Caco-2 (cell line): Measurements from ENCODE around the gene DKKL1. TPM values are rescaled to one million over a fixed set of nuclear protein-coding genes. Genes with fewer than 3 reads are reported as not detected.

Experiments
- BruUV-seq: library from RNA; stranded (reverse); fragments of 400-500 nt; replicated peaks from 2 replicates; lab custom pipeline; 2021; lab: Mats Ljungman, UMichigan
- CTCF ChIA-PET: fragments of 300-600 bp; sonication (Branson Sonifier 250); formaldehyde crosslinking; loops from one replicate; lab custom pipeline; 2022; ENCODE audit warnings: antibody characterized with exemption; lab: Charles Lee
- POLR2A ChIA-PET: fragments of 300-600 bp; sonication (Branson Sonifier 250); formaldehyde crosslinking; loops from one replicate; lab custom pipeline; 2022; ENCODE audit warnings: antibody characterized with exemption; lab: Charles Lee
- DNase-seq, 2 experiments: peaks; one replicate each; pipeline versions ENCODE4 v3.0.0 to v3.0.0-alpha.2; 2020 to 2022
- H3K27me3 ChIP-seq: replicated peaks from 2 replicates; pipeline ENCODE4 v1.6.0; 2011; ENCODE audit warnings: low read length; ENCODE audit not compliant: control insufficient read depth, insufficient read depth
- H3K36me3 ChIP-seq: 2 replicates; pipeline ENCODE4 v1.5.1; 2011; ENCODE audit warnings: low read length; ENCODE audit not compliant: control insufficient read depth, insufficient read depth
- H3K4me1 ChIP-seq: fragments of 250-450 bp; sonication (Bioruptor Pico); 2 replicates; pipeline ENCODE4 v1.5.1; 2020; ENCODE audit warnings: mild to moderate bottlenecking
- H3K4me3 ChIP-seq: 2 replicates; pipeline ENCODE4 v1.5.1; 2011; ENCODE audit warnings: low read depth, mild to moderate bottlenecking, control low read depth, low read length
- H3K9me3 ChIP-seq: fragments of 250-450 bp; sonication (Bioruptor Pico); 2 replicates; pipeline ENCODE4 v1.5.1; 2020; ENCODE audit warnings: mild to moderate bottlenecking, moderate library complexity
- H3K27ac Mint-ChIP-seq: one replicate; pipeline ENCODE4 v1.8.0; 2022; ENCODE audit warnings: mixed read lengths; ENCODE audit not compliant: unreplicated experiment
- H3K27me3 Mint-ChIP-seq: one replicate; pipeline ENCODE4 v1.8.0; 2022; ENCODE audit warnings: mixed read lengths; ENCODE audit not compliant: insufficient read depth, unreplicated experiment
- H3K36me3 Mint-ChIP-seq: one replicate; pipeline ENCODE4 v1.8.0; 2022; ENCODE audit warnings: mild to moderate bottlenecking, mixed read lengths; ENCODE audit not compliant: insufficient read depth, unreplicated experiment
- H3K4me1 Mint-ChIP-seq: one replicate; pipeline ENCODE4 v1.8.0; 2022; ENCODE audit warnings: low read depth, mixed read lengths; ENCODE audit not compliant: unreplicated experiment
- H3K4me3 Mint-ChIP-seq: one replicate; pipeline ENCODE4 v1.8.0; 2022; ENCODE audit warnings: mild to moderate bottlenecking, moderate library complexity, mixed read lengths; ENCODE audit not compliant: unreplicated experiment
- H3K9me3 Mint-ChIP-seq: one replicate; pipeline ENCODE4 v1.8.0; 2022; ENCODE audit warnings: mixed read lengths; ENCODE audit not compliant: unreplicated experiment
- intact Hi-C: fragments of 100-400 bp; cut with micrococcal nuclease; formaldehyde crosslinking; loops from one replicate; pipeline ENCODE4 v1.10.0; 2022; ENCODE audit not compliant: unreplicated experiment
- total RNA-seq: library from RNA; stranded (reverse); gene quantifications from 2 replicates; pipeline ENCODE4 v1.2.3, GENCODE V29; 2022
- TF ChIP-seq, protein P1 (sequence below), 2 experiments: fragments of 200-600 bp in 1 of 2; IDR thresholded peaks; 1 replicate in 1 of 2; 2 replicates in 1 of 2; pipeline versions ENCODE4 v1.5.1 to v1.8.0; 2011 to 2022; ENCODE audit warnings: antibody characterized with exemption in 1 of 2, control low read depth in 1 of 2, inconsistent platforms in 1 of 2, low read depth in 1 of 2, low read length in 1 of 2, mild to moderate bottlenecking in 1 of 2, moderate library complexity in 1 of 2; ENCODE audit not compliant: insufficient read depth in 1 of 2, severe bottlenecking in 1 of 2, unreplicated experiment in 1 of 2

Gene DKKL1
- total RNA-seq, 1 experiment from 2014 or later: not detected

- ChIA-PET CTCF (no interaction called here), POLR2A (no interaction called here)
- Histone ChIP-seq H3K27me3 (no peaks in the 10 kb centered on the region), H3K9me3 (no peaks in the 10 kb centered on the region), H3K4me3 (no peak overlapping the region), H3K36me3 (no peaks in the 10 kb centered on the region), H3K4me1 (no peaks in the 10 kb centered on the region)
- intact Hi-C loops: no loop called here
- TF ChIP-seq, protein P1, sequence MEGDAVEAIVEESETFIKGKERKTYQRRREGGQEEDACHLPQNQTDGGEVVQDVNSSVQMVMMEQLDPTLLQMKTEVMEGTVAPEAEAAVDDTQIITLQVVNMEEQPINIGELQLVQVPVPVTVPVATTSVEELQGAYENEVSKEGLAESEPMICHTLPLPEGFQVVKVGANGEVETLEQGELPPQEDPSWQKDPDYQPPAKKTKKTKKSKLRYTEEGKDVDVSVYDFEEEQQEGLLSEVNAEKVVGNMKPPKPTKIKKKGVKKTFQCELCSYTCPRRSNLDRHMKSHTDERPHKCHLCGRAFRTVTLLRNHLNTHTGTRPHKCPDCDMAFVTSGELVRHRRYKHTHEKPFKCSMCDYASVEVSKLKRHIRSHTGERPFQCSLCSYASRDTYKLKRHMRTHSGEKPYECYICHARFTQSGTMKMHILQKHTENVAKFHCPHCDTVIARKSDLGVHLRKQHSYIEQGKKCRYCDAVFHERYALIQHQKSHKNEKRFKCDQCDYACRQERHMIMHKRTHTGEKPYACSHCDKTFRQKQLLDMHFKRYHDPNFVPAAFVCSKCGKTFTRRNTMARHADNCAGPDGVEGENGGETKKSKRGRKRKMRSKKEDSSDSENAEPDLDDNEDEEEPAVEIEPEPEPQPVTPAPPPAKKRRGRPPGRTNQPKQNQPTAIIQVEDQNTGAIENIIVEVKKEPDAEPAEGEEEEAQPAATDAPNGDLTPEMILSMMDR (IDR thresholded peaks at IDR 0.05; ENCODE audit: insufficient read depth in 1 of 2, low read depth in 1 of 2, low read length in 1 of 2, severe bottlenecking in 1 of 2, unreplicated experiment in 1 of 2): no peak
- Mint-ChIP-seq H3K27ac (no peak overlapping the region), H3K36me3 (peaks cover 6% of the 10 kb centered on the region), H3K9me3 (no peaks in the 10 kb centered on the region), H3K4me3 (no peak overlapping the region), H3K27me3 (peaks cover 6% of the 10 kb centered on the region), H3K4me1 (no peaks in the 10 kb centered on the region)
- BruUV-seq: no TSS peak
- DNase-seq: no peak
Measured at GRCh38 chr19:49407482-49408015, 43.9 kb downstream of the DKKL1 start.

DNA sequence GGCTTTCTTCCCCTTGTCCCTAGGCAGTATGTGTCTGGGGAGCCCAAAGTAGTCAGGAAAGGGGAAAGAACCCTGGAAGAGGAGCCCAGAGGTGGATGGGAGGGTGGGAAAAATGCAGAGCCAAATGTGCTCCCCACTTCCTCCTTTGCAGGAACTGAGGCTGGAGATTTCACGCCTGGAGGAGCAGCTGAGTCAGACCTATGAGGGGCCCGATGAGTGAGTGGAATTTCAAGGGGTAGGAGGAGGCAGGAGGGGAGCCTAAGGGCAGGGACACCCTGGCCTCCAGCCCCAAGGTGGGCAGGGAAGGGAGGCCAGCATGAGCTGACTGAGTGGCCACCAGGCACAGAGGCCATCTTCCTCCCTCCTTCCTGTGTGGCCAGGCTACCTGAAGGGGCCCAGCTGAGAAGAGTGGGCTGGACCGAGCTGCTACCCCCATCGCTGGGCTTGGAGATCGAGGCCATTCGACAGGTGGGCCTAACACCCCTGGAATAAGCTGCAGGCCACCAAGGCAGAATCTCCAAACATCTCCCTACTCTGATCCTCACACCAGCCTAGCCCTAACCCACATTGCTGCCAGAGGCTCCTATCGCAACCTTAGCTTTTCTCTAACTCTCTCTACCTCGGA is 45.3 kb downstream of the DKKL1 start:
- Mint-ChIP-seq H3K36me3 (peaks cover 6% of the 10 kb centered on the region), H3K27me3 (peaks cover 6% of the 10 kb centered on the region), H3K4me1 (no peaks in the 10 kb centered on the region), H3K27ac (no peak overlapping the region), H3K9me3 (no peaks in the 10 kb centered on the region), H3K4me3 (no peak overlapping the region)
- TF ChIP-seq, protein P1 (IDR thresholded peaks at IDR 0.05; ENCODE audit: insufficient read depth in 1 of 2, low read depth in 1 of 2, low read length in 1 of 2, severe bottlenecking in 1 of 2, unreplicated experiment in 1 of 2): no peak
- H3K4me3 ChIP-seq: no peak overlapping the region
- CTCF ChIA-PET: interaction anchor here (0.6 kb wide), 1 partner anchor 123 kb away, joined by 6 read pairs; no protein-coding TSS in a partner anchor
- no peaks in the 10 kb centered on the region for H3K36me3 ChIP-seq
- no peak for DNase-seq
- H3K4me1 ChIP-seq: no peaks in the 10 kb centered on the region
- intact Hi-C loops: no loop called here
- BruUV-seq: no TSS peak
- POLR2A ChIA-PET: no interaction called here
- H3K9me3 ChIP-seq: no peaks in the 10 kb centered on the region
- no peaks in the 10 kb centered on the region for H3K27me3 ChIP-seq

DNA sequence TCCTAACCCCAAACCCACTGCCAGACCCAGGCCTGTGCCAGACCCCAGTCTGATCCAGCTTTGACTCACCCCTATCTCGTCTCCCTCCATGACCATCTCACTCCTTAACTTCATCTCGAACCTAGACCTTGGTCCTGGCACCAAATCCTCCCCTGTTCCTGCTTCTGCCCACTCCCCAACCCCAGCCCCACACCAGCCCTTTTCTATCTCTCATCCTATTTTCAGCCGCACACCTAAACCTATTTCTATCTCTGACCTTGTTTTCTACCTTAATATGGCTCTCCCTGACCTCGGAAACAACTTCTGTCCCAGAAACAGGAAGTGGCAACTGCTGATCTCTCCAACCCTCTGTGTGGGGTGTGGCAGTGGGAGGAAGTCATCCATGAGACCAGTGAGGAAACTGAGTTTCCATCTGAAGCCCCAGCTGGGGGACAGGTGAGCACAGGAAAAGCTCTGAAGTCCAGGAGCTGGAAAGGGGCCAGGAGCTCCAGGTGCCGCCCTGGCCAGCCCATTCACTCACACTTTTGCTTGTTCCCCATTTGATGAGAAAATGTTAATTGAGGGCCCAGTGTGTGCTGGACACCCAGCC is 45.9 kb downstream of the DKKL1 start:
- no peaks in the 10 kb centered on the region for H3K4me1 Mint-ChIP-seq
- DNase-seq: no peak
- POLR2A ChIA-PET: no interaction called here
- H3K9me3 Mint-ChIP-seq: no peaks in the 10 kb centered on the region
- Histone ChIP-seq H3K36me3 (no peaks in the 10 kb centered on the region), H3K4me1 (no peaks in the 10 kb centered on the region), H3K4me3 (no peak overlapping the region), H3K9me3 (no peaks in the 10 kb centered on the region), H3K27me3 (no peaks in the 10 kb centered on the region)
- intact Hi-C loops: no loop called here
- BruUV-seq: no TSS peak
- peaks cover 6% of the 10 kb centered on the region for H3K36me3 Mint-ChIP-seq
- H3K27ac Mint-ChIP-seq: no peak overlapping the region
- CTCF ChIA-PET: interaction anchor here (0.7 kb wide), 1 partner anchor 37 kb away, joined by 4 read pairs; no protein-coding TSS in a partner anchor
- TF ChIP-seq, protein P1 (IDR thresholded peaks at IDR 0.05; ENCODE audit: insufficient read depth in 1 of 2, low read depth in 1 of 2, low read length in 1 of 2, severe bottlenecking in 1 of 2, unreplicated experiment in 1 of 2): no peak
- peaks cover 6% of the 10 kb centered on the region for H3K27me3 Mint-ChIP-seq
- H3K4me3 Mint-ChIP-seq: no peak overlapping the region
